ENCODE results near the gene CHCHD6.

DNA sequence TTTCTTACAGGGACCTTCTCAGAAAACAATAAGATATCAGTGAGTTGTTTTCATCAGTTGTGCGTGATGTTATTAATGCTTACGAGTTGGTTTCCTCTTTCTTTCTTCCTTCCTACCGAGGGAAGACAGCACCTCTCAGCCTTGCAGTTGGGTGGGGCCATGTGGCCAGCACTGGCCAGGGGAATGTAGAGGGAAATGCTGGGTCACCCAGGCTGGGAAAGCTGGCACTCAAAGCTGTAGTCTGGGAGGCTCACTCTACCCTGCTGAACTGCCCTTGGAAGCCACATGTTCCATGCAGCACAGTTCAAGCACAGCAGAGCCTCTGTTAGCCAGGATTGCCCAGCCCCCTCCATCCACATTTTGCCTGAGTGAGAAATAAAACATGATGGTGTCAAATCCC is 10.1 kb upstream of the CHCHD6 start:
- TF ChIP-seq, protein P1, sequence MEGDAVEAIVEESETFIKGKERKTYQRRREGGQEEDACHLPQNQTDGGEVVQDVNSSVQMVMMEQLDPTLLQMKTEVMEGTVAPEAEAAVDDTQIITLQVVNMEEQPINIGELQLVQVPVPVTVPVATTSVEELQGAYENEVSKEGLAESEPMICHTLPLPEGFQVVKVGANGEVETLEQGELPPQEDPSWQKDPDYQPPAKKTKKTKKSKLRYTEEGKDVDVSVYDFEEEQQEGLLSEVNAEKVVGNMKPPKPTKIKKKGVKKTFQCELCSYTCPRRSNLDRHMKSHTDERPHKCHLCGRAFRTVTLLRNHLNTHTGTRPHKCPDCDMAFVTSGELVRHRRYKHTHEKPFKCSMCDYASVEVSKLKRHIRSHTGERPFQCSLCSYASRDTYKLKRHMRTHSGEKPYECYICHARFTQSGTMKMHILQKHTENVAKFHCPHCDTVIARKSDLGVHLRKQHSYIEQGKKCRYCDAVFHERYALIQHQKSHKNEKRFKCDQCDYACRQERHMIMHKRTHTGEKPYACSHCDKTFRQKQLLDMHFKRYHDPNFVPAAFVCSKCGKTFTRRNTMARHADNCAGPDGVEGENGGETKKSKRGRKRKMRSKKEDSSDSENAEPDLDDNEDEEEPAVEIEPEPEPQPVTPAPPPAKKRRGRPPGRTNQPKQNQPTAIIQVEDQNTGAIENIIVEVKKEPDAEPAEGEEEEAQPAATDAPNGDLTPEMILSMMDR (IDR thresholded peaks at IDR 0.05; ENCODE audit: extremely low read depth in 1 of 2, insufficient read depth in 1 of 2, low read depth in 1 of 2, low read length in 2 of 2): no peak
- TF ChIP-seq EZH2 (IDR thresholded peaks at IDR 0.05; ENCODE audit: borderline replicate concordance, low read depth, low read length, severe bottlenecking): no peak
- TF ChIP-seq POLR2AphosphoS5 (IDR thresholded peaks at IDR 0.05; ENCODE audit: insufficient read depth, low read depth, low read length): no peak
- TF ChIP-seq FOS (IDR thresholded peaks at IDR 0.05; ENCODE audit: borderline replicate concordance, insufficient read depth, low read length): no peak

Measured in endothelial cell of umbilical vein (primary cell).